Stimulated activated naive CD4-positive, alpha-beta T cell treated with Interleukin-2 at 50 U/mL for 16 hours (primary cell): ENCODE results near the gene ARMH4.

ENCODE experiments used
- DNase-seq: peaks from one replicate; lab custom pipeline; 2025; lab: John Stamatoyannopoulos, UW

ARMH4 gene, protein sequence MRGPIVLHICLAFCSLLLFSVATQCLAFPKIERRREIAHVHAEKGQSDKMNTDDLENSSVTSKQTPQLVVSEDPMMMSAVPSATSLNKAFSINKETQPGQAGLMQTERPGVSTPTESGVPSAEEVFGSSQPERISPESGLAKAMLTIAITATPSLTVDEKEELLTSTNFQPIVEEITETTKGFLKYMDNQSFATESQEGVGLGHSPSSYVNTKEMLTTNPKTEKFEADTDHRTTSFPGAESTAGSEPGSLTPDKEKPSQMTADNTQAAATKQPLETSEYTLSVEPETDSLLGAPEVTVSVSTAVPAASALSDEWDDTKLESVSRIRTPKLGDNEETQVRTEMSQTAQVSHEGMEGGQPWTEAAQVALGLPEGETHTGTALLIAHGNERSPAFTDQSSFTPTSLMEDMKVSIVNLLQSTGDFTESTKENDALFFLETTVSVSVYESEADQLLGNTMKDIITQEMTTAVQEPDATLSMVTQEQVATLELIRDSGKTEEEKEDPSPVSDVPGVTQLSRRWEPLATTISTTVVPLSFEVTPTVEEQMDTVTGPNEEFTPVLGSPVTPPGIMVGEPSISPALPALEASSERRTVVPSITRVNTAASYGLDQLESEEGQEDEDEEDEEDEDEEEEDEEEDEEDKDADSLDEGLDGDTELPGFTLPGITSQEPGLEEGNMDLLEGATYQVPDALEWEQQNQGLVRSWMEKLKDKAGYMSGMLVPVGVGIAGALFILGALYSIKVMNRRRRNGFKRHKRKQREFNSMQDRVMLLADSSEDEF

DNA sequence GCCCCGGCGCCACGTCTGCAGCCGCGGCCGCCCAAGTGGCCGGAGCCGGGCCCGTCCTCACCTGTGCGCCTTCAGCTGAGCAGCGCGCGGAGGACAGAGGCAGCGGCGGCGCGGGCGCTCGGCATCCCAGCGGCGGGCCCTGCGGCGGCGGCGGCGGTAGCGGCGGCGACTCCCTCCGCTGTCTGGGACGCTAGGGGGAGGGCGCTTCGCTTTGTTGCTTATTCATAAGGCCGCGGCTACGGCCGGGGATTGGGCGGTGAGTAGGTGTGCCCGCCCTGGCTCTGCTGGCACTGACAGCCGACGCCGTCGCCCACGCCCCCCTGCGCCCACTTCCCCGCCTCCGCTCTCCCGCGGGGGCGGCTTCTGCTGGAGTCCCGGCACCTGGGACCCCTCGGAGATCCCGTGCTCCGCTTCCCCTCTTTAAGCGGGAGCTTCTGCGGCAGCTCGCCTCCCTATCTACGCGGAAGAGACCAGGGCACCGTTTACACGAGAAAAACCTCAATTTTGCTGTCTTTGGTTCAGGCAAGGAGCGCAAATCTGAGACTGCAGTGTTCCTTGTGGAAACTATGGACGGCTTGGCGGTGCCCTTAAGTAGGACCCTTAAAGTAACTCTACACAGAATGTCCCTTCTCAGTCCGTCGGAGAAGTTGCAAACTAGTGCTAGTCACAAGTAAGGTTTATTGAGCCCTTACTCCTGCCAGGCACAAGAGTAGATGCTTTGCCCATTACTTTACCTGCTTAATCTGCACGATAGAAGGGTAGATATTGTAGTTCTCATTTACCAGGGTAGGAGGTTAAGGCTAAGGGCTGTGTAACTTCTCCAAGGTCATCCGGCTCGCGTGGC, at the start of gene ARMH4:
Gene ARMH4 (minus strand): TSS at position 200 of the 844 bp plus-strand sequence. CDS start 12,855 bp downstream, outside the sequence.
- DNase-seq = peak; percentile 20

DNA sequence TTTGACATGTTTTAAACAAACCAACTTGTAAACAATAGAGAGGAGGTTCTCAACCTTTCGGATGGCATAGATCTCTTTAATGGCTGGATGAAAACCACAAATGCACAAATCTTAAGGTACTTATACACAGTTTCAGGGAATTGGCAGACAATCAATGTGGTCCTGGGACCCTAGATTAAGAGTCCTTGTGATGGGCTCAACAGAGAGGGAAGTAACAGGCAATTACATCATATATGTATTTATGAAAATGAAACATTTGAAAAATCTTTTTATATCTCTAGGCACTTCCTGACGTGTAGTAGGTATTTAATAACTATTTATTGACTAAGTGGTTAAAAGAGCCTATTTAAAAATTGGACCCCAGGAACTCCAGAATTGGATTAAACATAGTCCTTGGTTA, 48.8 kb upstream of the ARMH4 start:
- DNase-seq = no peak

DNA sequence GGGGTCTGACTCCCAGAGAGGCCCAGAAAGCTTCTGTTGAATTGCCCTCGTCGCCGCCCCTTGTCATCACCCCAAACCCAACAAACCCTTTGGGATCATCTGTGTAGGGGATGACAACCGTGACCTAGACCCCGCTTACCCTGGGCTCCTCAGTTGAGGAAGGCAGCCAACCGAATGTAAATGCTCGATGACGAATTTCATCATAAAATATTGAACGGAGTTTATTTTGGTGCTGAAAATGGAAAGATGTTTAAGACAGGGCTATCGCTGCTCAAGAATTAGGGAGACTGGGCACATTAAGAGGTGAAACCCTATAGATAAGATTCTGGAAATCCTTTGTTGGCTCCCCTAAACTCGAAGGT, 48.4 kb upstream of the ARMH4 start:
- DNase-seq = no peak

DNA sequence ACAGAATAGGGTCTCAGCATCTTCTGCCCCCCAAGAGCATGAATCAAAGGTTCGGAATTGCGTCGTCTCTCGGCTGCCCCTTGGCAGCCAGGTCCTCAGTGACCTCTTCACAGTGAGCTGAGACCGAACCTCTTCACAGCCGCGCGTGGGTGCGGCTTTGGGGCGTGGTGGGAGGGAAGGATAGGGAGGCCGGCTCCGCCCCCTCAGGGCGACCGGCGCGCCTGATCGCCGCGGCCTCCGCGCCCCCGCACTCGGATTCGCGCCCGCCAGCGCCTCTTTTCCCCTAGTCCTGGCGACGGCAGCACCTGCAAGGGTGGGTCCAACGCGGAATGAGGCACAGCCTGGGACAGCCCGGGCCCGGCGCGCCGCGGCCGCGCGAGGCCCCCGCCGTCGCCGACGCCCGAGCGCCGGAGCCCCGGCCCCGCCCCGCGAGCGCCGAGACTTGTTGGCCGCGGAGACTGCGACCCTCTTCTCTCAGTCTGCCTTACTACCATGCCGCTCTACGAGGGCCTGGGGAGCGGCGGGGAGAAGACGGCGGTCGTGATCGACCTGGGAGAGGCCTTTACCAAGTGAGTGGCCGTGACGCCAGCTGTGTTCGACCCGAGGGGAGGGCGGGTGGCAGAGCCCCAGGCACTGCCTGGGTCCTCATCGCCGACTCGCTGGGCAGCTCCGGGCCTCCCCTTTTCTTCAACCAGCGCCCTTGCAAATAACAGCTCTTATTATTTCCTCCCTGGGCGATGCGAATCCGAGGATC, 47.9 kb upstream of the ARMH4 start, which contains the start of gene ACTR10:
Gene ACTR10 (plus strand): TSS at position 424 of the 754 bp plus-strand sequence. CDS start 69 bp downstream, at position 493.
- DNase-seq = peak; percentile 89

DNA sequence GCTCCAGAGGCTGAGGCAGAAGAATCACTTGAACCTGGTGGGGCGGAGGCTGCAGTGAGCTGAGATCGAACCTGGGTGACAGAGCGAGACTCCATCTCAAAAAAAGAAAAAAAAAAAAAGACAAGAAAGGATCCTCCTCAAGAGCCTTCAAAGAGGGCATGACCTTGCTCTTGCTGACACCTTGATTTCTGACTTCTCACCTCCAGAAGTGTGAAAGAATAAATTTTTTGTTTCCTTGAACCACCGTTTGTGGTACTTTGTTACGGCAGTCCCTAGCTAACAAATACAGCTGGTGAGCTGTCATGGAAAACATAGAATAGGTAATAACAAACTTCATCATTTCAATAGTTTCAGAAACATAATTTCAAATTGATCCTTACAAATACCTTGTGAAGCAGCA, 46.1 kb upstream of the ARMH4 start:
- no peak for DNase-seq

DNA sequence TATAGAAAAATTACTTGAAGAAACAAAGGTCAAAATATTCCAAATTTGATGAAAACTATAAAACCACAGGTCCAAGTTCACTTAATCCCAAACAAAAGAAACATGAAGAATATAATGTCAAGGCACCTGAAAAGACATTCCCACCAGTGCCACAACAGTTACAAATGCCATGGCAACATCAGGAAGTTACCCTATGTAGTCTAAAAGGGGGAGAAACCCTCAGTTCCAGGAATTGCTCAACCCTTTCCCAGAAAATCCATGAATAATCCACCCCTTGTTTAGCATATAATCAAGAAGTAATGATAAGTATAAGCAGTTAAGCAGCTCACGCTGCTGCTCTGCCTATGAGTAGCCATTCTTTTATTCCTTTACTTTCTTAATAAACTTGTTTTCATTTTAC, 44.2 kb upstream of the ARMH4 start:
- no peak for DNase-seq

DNA sequence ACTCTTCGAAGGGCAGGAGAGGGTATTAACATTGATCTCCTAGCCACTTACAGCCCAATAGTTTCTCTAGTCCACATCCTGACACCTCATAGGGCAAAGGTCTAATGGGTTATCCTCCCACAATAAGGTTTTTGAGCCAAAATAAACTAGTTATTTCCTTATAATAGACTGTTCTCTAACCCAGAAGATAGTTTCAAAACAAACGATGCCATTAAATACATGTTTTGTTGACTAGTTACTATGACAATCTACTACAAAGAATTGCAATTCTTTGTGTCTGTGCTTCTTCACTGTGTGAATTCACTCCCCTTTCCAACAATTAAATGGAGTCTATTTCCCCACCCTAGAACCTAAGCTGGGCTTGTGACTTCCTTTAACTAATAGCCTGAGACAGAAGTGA, 41.5 kb upstream of the ARMH4 start:
- no peak for DNase-seq

DNA sequence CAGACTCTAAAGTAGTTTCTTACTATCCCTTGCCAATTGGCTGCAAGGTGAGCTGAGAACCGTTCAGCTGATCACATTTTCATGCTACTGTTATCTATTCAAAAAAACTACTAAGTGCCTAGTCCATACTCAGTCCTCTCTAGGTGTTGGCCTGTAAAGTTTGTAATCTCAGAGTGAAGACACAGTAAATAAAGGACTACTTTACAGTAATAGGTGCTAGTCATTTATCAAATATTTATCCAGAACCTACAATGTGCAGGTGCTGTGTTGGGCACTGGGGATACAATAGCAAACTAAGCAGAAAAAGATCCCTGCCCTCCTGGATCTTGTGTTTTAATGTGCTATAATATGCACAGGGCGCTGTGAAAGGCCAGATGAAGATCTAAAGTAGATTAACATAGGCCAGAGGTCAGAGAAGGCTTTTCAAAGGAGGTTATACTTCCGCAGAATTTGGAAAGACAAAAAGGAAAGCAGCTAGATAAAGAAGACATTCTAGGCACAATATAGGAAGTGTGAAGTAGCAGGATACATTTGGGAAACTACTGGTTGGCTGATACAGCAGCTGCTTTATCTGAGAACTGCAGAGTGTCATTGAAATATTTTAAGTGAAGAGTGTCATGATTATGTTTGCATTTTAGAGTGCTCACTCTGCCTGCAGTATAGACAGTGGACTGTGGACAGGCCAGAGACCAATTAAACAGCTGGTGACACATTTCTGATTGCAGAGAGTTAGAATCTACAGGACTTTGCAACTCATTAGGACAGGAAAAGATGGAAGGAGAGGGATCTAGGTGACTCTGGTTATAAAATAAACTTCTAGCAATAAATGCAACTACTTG, 40.0 kb upstream of the ARMH4 start:
- DNase-seq = no peak

DNA sequence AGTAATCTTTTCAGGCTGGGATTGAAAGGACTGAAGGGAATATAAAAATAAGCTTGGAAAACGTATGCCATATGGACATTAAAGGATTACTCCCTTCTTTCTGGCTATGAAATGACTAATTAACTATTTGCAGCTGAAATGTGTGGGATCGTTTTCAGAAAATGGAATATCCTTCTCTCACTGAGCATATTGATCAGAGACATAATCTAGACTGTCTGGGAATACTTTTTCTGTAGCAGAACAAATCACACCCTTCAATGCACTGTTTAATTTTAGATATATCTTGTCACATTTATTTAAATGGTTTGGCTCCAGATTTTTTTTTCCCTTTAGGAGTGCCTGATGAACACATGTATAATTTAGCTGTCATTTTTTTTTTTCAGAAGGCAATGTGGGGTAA, 37.2 kb upstream of the ARMH4 start:
- DNase-seq = no peak

DNA sequence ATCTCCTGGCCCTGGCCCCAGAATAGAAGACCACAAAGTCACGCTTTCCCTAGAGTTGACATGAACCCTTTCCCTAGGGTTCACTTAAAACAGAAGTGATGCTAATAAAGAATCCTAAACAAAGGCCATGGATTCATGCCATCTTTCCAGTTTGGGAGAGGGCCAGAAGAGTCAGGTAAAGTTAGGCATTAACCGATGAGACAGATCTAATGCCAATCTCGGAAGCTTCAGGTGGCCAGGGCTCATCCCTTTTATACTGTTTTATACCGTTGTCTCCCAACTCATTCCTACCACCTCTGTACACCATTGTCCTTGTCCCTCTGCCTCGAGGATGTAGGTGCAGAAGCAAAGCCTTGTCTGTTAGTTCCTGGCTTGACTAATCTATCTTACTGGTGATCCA, 25.1 kb upstream of the ARMH4 start:
- DNase-seq = no peak

DNA sequence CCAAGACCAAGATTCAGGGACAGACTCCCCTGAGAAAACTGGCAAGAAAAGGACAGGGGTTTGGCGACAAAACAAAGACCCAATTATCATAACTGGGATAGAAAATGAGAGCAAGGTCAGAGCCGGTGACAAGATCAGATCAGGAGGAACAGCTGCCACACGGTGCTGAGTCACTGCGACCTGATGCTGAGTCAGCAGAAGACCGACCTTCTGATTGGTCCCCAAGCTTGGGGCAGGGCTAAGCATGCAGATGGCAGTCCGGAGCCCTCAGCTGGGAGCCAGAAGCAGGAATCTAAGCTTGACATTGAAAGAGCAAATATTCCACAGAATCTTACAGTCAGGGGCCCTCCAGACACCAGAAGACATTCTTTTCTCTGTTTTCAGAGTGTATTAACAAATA, 19.1 kb upstream of the ARMH4 start:
- DNase-seq = peak; percentile 18

DNA sequence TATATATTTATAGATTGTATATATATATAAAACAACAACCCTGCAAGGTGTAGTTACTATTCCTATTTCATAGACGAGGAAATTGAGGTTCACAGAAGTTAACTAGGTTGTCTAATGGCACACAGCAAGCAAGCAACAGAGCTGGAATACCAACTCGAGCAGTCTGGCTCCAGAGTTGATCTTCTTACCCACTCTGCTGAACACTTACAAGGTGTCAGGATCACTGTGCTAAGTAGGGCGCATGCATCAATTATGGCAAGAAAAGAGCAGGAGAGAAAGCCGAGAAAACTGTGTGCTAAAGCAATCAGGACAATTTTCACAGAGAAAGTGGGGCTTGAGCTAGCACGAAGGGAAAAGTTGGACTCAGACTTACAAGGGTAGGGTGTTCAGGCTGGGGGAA, 15.9 kb upstream of the ARMH4 start:
- no peak for DNase-seq

DNA sequence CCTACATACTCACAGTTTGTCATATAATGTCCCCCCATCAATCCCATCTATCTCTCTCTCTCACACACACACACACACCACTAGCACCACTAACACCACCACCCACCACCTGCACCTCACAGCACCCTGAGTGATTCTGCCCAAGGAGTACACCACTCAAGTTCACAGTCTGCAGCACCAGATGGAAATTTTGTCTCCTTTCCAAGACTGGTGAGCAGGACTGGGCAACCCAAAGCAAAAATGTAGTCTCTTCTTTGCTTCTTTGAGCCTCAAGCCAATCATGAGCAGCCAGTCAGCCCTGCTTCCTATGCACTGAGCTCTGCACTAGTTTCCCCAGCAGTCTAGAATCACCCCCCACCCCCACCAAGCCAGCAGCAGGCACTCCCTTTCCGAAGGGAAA, 15.0 kb upstream of the ARMH4 start:
- DNase-seq = no peak

DNA sequence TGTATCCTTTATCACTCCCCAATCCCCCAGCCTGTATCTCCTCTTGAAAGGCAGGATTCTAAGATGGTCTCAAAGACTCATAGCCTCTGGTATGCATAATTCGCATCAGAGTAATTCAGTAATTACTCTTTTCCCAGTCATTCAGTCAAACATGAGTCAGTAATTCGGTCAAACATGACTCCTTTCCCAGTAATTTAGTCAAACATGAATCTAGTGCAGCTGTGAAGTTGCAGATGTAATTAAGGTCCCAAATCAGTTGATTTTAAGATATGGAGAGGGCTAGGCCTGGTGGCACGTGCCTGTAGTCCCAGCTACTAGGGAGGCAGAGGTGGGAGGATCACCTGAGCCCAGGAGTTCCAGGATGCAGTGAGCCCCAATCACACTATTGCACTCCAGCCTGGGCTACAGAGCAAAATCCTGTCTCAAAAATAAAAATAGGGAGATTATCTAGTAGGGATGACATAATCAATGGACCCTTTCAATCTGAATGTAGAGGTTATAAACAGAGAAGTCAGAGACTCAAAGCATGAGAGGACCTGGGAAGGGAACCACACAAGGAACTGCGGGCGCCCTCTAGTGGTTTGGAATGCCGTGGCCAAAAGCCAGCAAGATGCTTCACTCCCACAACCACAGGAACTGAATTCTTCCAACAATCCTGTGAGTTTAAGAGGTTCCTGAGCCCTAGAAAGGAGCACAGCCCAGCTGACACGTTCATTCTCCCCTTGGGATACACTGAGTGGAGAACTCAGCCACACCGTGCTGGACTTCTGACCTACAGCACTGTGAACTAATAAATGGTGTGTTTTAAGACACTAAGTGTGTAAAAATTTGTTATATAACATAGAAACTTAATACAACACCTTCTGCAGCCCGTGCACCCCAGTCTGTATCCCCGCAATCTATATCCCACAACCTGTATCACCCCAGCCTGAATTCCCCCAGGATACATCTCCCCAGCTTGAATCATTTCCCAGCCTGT, 14.3 kb upstream of the ARMH4 start:
- peak; percentile 72 for DNase-seq

DNA sequence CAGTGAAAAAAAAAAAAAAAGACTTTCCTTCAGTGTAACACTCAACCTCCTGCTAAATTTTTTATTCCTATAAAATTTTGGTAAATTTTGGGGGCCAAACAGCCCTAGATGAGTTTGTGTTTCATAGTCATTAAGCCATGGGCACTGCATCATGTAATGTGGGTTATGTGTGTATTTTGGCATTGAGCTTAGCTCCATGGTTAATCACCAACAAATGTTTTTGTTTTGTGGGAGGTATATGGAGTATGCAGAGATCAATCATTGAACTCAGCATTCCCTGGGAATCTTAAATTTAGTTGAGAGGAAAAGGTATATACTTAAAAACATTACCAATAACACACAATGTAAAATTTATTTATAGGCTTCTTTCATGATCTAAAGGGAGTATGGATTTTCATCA, 8.5 kb upstream of the ARMH4 start:
- no peak for DNase-seq

DNA sequence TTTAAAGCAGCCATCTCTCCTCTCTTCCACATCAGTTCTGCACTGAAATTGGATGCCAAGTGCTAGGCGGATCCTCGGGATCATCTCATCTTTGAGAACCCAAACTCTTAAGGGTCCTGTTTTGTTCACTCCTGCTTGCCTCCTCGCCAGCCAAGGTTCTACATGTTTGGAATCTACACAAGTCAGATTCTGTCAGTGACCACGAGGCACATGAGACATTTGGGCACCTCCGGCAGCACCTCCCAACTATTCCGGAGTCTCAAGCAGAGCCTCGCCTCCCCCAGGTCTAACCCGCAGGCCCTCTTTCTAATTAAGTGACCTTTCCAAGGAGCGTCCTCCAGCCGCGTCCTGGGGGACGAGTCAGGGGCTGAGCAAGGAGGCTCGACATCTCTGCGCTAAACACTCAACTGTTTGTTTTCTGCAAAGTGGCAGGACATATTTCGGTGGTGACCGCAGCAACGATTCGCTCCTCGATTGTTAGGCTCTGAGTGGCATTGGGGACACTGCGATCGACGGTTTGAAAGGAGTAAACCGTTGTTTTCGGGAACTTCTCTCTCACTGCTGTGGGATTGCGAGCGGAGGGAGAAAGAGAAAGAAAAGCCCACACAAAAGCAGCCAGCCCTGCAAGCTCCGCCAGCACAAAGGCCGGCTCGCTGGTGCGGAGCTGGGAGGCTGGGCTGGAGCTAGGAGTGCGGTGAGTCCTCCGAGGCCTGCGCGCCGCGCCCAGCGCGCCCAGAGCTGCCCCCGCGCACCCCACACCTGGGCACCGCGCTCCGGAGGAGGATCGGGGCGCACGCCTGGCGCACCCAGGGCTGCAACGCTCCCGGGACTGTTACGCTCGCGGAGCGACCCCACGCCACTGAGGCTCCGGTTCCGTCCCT, 640 bp downstream of the ARMH4 start:
- DNase-seq = no peak

DNA sequence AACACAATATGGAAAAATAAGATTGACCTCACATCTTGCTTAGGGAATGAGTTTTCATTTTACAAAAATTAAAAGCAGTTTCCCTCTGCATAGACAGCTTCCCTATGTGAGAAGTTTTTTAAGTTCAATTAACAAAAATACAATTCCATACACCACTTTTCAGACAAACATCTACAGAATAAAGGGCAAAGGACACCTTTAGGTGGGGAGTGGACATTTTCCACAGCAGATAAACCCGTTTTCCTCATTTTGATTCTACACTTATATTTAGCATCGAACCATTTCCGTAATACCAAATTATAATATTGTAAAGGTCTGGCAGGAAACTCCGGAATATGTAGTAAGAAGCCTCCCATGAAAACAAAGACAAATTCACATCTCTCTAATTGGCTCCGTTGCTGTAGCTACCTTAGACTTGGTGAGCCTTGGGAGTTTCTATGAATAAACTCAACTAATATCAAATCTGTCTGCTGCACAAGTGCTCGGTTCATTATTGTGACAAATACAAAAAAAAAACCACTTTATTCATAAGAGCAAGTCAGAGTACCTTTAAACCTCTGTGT, 1.7 kb downstream of the ARMH4 start:
- DNase-seq = no peak

DNA sequence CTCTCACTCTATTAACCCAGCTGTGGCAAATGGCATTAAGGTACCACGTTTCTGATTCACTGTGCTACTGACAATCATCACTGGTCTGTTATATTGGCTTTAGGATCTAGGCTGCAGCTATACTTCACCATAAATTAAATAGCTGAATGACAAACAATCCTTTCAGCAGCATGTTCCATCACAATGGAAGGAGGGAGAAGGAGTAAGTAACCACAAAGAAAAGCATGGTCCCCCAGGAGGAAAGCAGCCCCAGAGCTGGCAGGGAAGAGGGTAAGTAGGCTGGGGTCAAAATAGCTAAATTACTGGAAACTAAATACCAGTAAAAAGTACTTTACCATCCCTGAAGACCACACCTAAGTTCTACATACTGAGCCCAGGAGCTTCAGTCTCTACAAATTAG, 2.8 kb downstream of the ARMH4 start:
- DNase-seq = no peak
